ENCODE results near the gene SPATA13.

Gene SPATA13

DNA sequence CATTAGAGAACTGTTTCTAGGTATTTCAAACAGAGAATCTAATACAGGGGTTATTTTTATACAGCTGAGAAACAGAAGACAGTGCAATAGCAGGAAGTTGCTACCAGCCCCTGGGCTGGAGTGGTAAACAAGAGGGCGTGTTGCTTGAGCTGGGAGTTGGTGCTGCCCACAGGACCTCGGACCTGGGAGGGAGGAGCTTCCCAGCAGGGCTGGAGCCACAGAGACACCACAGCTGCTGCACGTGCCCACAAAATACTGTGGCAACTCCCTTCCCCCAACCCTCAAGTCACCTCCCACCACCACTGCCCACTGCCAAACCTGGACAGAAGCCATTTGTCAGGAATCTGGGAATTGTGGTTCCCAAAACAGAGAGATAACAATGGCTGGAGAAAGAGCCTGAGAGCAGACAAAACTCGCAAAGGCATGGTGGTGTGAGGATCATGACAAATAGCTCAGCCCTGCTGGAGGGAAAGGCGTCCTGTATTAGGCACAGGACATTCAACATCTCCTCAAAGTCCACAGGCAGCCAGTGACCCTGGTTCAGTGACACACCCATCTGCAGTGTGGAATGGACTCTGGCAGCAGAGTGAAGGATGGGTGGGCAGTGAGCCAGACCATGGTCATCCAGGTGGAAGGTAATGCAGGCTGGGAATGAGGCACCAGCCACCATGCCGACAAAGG is 57.2 kb downstream of the SPATA13 start:
- Mint-ChIP-seq H3K4me3 (no peak overlapping the region), H3K4me1 (peaks cover 53% of the 10 kb centered on the region), H3K9me3 (no peaks in the 10 kb centered on the region), H3K36me3 (ENCODE audit: low read depth) (peaks cover 3% of the 10 kb centered on the region), H3K27me3 (ENCODE audit: low read depth) (no peaks in the 10 kb centered on the region), H3K27ac (peak overlapping the region; percentile 53 to 93 (median 75))
- no peak for TF ChIP-seq CTCF (IDR thresholded peaks at IDR 0.05; ENCODE audit: unreplicated experiment in 3 of 3)

- H3K27me3 Mint-ChIP-seq (ENCODE audit: low read depth), result no peaks in the 10 kb centered on the region
- no peaks in the 10 kb centered on the region for H3K9me3 Mint-ChIP-seq
- peak overlapping the region; percentile 40 to 93 (median 53) for H3K27ac Mint-ChIP-seq
- no peak overlapping the region for H3K4me3 Mint-ChIP-seq
- no peak for TF ChIP-seq CTCF (IDR thresholded peaks at IDR 0.05; ENCODE audit: unreplicated experiment in 3 of 3)
- H3K36me3 Mint-ChIP-seq (ENCODE audit: low read depth), result peaks cover 3% of the 10 kb centered on the region
- peaks cover 53% of the 10 kb centered on the region for H3K4me1 Mint-ChIP-seq
Measured at GRCh38 chr13:24218338-24218737, 57.8 kb downstream of the SPATA13 start.

DNA sequence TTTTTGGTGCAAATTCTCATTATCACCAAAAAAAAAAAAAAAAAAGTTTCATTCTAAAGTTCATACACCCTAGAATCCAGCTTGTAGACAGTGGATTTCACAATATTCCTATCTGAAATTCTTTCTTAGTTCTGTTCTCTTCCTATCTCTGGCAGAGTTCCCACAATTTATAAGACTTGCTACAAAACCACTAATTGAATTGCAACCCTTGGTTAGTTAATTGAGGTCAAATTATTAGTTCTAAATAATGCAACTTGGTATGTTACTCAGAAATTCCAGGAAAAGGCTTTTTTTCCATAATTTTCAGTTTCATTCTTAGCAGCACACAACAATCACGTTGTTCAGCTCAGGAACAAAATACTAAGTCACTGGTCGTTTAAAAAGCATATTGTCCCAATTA is 58.5 kb downstream of the SPATA13 start:
- H3K4me1 Mint-ChIP-seq, result peaks cover 53% of the 10 kb centered on the region
- peak overlapping the region in 1 of 3 experiments; percentile 53 for H3K27ac Mint-ChIP-seq
- H3K27me3 Mint-ChIP-seq (ENCODE audit: low read depth), result peaks cover 1% of the 10 kb centered on the region
- H3K36me3 Mint-ChIP-seq (ENCODE audit: low read depth), result peaks cover 3% of the 10 kb centered on the region
- TF ChIP-seq CTCF (IDR thresholded peaks at IDR 0.05; ENCODE audit: unreplicated experiment in 3 of 3), result no peak
- H3K9me3 Mint-ChIP-seq, result no peaks in the 10 kb centered on the region
- H3K4me3 Mint-ChIP-seq, result no peak overlapping the region

DNA sequence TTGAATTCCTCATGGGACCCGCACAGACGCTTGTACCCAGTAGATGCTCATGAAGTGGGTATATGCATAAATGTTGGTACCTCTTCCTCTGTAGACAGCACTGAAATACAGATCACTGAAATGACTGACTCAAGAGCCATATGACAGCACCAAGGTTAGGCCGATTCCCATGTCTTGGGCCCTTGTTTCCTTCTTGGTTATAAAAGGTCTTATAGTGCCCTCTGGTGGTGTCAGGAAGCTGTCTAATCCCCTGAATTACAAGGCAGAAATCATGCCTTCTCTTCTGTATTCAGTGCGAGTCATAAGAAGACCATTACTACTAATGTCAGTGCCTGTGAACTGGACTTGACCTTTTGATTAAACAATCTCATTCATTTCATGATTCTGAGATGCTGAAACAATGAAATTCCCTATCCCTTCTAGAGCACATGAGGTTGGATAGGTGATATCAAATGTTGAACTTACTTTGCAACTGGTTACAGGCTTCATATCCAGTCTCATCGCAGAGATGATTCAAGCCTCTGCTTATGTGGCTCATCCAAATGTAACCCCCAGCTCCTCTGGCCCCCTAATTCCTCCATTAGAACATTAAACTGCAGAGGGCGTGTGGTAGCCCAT is 59.7 kb downstream of the SPATA13 start:
- Mint-ChIP-seq H3K27me3 (ENCODE audit: low read depth) (peaks cover 4% of the 10 kb centered on the region), H3K4me3 (no peak overlapping the region), H3K9me3 (no peaks in the 10 kb centered on the region), H3K4me1 (peaks cover 45% of the 10 kb centered on the region), H3K36me3 (ENCODE audit: low read depth) (no peaks in the 10 kb centered on the region), H3K27ac (peak overlapping the region; percentile 15 to 74 (median 46))
- peak; percentile 71 to 82 (median 81) for TF ChIP-seq CTCF (IDR thresholded peaks at IDR 0.05; ENCODE audit: unreplicated experiment in 3 of 3)

DNA sequence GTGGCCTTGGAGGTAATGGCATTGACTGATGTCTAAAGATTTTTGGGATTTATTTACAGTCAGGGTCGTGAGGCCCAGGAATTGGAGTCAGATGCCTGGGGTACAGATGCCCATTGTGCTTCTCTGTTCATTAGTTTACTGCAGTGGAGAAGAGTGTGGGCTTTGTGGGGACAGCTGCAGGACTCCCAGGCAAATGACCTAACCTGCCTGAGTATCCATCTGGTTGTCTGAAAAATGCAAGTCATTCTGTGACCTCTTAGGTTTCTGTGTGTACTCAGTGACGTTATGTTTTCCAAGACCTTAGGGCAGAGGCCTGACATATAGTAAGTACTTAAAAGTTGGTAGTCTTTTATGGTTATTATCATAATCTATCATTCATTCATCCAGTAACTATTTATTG is 60.5 kb downstream of the SPATA13 start:
- no peak for TF ChIP-seq CTCF (IDR thresholded peaks at IDR 0.05; ENCODE audit: unreplicated experiment in 3 of 3)
- Mint-ChIP-seq H3K27me3 (ENCODE audit: low read depth) (peaks cover 4% of the 10 kb centered on the region), H3K4me3 (no peak overlapping the region), H3K9me3 (no peaks in the 10 kb centered on the region), H3K27ac (peak overlapping the region in 1 of 3 experiments; percentile 48), H3K4me1 (peaks cover 38% of the 10 kb centered on the region), H3K36me3 (ENCODE audit: low read depth) (no peaks in the 10 kb centered on the region)

GRCh38 chr13:24222756-24223155 is 62.2 kb downstream of the SPATA13 start:
- H3K4me1 Mint-ChIP-seq, result peaks cover 25% of the 10 kb centered on the region

More at GRCh38 chr13:24222756-24223155, 62.2 kb downstream of the SPATA13 start:
- Mint-ChIP-seq H3K27me3 (ENCODE audit: low read depth) (peaks cover 4% of the 10 kb centered on the region), H3K36me3 (ENCODE audit: low read depth) (no peaks in the 10 kb centered on the region), H3K9me3 (no peaks in the 10 kb centered on the region), H3K4me3 (no peak overlapping the region), H3K27ac (no peak overlapping the region)
- TF ChIP-seq CTCF (IDR thresholded peaks at IDR 0.05; ENCODE audit: unreplicated experiment in 3 of 3), result no peak
